Measurements from ENCODE around the gene COL4A3.

The COL4A3 gene

DNA sequence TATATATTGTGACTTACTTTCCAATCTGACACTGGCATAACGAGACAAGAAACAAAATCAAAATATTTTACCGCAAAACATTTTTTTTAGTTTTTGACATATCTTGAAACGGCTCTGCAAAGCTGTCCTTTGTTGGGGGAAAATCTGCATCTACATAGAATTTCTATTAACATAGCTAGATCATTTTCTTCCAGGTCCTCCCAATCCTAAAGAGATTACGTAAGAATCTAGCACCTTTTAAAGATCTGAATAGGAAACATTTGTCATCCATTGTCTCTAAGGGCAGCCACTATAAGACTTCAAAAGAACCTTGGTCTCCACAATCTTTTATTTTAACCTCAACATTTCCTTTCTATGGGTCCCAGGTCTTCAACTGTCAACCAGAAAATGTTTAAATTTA, 159.4 kb downstream of the COL4A3 start:
- no peak for DNase-seq (ENCODE audit: low read depth)
- H3K4me3 ChIP-seq (ENCODE audit: low read depth, low read length), result peak overlapping the region; percentile 76
- TF ChIP-seq MYC (IDR thresholded peaks at IDR 0.05; ENCODE audit: low read depth, low read length) (no peak), POLR2A (IDR thresholded peaks at IDR 0.05; ENCODE audit: extremely low read depth, insufficient read length) (no peak)
- TF ChIP-seq, protein P1, sequence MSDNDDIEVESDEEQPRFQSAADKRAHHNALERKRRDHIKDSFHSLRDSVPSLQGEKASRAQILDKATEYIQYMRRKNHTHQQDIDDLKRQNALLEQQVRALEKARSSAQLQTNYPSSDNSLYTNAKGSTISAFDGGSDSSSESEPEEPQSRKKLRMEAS (IDR thresholded peaks at IDR 0.05; ENCODE audit: low read depth, low read length), result no peak
- TF ChIP-seq, protein P2, sequence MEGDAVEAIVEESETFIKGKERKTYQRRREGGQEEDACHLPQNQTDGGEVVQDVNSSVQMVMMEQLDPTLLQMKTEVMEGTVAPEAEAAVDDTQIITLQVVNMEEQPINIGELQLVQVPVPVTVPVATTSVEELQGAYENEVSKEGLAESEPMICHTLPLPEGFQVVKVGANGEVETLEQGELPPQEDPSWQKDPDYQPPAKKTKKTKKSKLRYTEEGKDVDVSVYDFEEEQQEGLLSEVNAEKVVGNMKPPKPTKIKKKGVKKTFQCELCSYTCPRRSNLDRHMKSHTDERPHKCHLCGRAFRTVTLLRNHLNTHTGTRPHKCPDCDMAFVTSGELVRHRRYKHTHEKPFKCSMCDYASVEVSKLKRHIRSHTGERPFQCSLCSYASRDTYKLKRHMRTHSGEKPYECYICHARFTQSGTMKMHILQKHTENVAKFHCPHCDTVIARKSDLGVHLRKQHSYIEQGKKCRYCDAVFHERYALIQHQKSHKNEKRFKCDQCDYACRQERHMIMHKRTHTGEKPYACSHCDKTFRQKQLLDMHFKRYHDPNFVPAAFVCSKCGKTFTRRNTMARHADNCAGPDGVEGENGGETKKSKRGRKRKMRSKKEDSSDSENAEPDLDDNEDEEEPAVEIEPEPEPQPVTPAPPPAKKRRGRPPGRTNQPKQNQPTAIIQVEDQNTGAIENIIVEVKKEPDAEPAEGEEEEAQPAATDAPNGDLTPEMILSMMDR (IDR thresholded peaks at IDR 0.05; ENCODE audit: low read depth, low read length), result no peak

DNA sequence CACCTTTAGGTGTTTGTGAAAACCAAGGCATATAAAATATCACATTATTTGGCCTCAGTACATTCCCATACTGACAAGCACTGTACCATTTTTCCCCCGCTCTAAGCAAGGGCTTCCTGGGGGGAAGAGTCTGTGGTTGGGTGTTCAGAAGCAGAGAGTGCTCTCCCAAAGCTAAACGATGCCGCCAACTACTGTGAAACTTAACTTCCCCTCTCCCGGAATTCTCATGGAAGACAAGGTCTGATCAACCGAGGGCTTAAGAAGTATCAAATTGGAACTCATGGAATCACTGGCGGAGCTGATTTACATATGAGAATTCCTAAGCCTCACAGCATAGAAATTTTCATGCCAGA, 160.2 kb downstream of the COL4A3 start:
- DNase-seq (ENCODE audit: low read depth), result peak; percentile 50
- TF ChIP-seq, protein P2 (IDR thresholded peaks at IDR 0.05; ENCODE audit: low read depth, low read length), result no peak
- TF ChIP-seq, protein P1 (IDR thresholded peaks at IDR 0.05; ENCODE audit: low read depth, low read length), result no peak
- no peak for TF ChIP-seq POLR2A (IDR thresholded peaks at IDR 0.05; ENCODE audit: extremely low read depth, insufficient read length)
- TF ChIP-seq MYC (IDR thresholded peaks at IDR 0.05; ENCODE audit: low read depth, low read length), result no peak

DNA sequence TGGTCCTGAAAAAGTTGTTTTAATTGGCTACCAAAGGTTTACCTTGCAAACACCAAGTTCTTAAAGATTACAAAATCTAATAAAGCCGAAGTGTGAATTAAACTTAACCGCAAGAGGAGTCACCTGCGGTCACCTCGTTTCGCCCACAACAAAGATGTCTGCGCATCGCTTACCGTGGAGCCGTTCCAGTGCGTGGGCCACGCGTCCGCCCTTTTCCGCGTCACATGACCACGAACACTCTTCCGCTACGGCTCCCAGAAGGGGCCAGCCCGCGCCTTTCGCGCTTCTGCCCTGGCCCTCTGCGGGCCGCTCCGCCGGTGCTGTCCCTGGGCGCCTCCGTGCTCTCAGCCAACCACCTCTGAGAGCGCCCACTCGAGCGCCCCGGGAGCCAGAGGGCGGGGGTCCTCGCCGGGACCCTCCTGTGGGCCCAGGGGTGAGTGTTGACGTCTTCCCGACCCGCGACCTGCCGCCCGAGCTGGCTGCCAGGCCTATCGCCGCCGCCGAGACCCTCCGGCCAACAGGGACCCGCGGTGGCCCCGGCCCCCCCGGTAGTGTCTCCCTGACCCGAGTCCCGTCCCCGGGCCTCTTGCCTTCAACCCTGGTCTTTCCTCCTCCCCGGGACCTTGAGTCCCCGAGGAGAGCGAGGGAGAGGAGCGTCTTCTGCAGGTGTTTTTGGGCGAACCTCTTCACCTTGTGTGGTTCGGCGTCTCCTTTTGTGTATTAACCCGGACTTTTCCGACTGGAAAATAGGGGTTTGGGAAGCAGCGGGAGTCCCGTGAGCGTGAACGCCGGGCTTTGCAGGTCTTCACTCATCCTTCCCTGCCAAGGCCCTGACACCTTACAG, 160.8 kb downstream of the COL4A3 start, which contains the start of gene MFF:
Gene MFF (plus strand): TSS at position 257 of the 844 bp plus-strand sequence. CDS start 5,415 bp downstream, outside the sequence.
- TF ChIP-seq, protein P1 (IDR thresholded peaks at IDR 0.05; ENCODE audit: low read depth, low read length), result peak; percentile 96
- TF ChIP-seq, protein P2 (IDR thresholded peaks at IDR 0.05; ENCODE audit: low read depth, low read length), result no peak
- TF ChIP-seq MYC (IDR thresholded peaks at IDR 0.05; ENCODE audit: low read depth, low read length) (peak; percentile 98), POLR2A (IDR thresholded peaks at IDR 0.05; ENCODE audit: extremely low read depth, insufficient read length) (peak; percentile 52)
- H3K4me3 ChIP-seq (ENCODE audit: low read depth, low read length), result peak within 1 kb of the TSS; percentile 76
- peak; percentile 97 for DNase-seq (ENCODE audit: low read depth)

More for the DNA sequence above, 160.2 kb downstream of the COL4A3 start:
- peak overlapping the region; percentile 76 for H3K4me3 ChIP-seq (ENCODE audit: low read depth, low read length)

DNA sequence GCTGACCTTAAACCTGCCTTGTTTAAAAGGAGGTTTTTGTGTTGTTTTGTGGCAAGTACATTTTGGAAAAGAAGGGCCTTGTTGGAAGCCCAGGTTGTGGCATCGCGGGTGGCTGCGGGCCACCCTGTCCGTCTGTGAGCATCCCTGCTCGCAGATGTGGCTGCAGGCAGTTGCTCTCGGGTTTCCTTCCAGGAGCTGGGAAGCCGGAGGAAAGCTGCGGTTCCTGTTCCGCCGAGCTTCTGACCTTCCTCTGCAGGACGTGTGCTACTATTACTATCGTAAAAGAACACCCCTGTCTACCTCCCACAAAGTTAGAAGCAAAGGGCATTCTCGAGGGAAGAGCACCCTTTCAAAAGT, 161.4 kb downstream of the COL4A3 start:
- TF ChIP-seq POLR2A (IDR thresholded peaks at IDR 0.05; ENCODE audit: extremely low read depth, insufficient read length) (no peak), MYC (IDR thresholded peaks at IDR 0.05; ENCODE audit: low read depth, low read length) (no peak)
- TF ChIP-seq, protein P2 (IDR thresholded peaks at IDR 0.05; ENCODE audit: low read depth, low read length), result no peak
- TF ChIP-seq, protein P1 (IDR thresholded peaks at IDR 0.05; ENCODE audit: low read depth, low read length), result no peak
- DNase-seq (ENCODE audit: low read depth), result peak; percentile 57
- peak overlapping the region; percentile 76 for H3K4me3 ChIP-seq (ENCODE audit: low read depth, low read length)

DNA sequence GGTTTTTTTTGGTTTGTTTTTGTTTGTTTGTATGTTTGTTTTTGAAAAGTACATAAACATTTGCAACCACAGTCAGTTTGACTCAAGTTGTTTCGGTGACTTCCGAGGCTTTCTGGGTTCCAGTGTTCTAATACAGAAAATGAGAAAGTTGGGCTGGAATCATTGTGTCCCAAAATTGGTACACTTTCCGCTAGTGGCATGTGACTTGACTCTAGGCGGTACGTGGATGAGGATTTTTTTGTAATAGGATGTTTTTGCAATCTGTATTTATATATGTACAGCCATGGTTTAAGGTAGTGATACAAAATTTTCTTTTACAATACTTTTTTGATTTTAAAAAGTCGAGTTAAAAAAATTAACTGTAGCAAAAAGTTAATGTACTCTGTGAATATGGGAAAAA, 162.4 kb downstream of the COL4A3 start:
- no peak for DNase-seq (ENCODE audit: low read depth)
- TF ChIP-seq POLR2A (IDR thresholded peaks at IDR 0.05; ENCODE audit: extremely low read depth, insufficient read length), result no peak
- TF ChIP-seq, protein P2 (IDR thresholded peaks at IDR 0.05; ENCODE audit: low read depth, low read length), result no peak
- TF ChIP-seq, protein P1 (IDR thresholded peaks at IDR 0.05; ENCODE audit: low read depth, low read length), result no peak
- no peak for TF ChIP-seq MYC (IDR thresholded peaks at IDR 0.05; ENCODE audit: low read depth, low read length)
- peak overlapping the region; percentile 76 for H3K4me3 ChIP-seq (ENCODE audit: low read depth, low read length)
